Measurements from ENCODE around the gene NUDC. TPM values are rescaled to one million over a fixed set of nuclear protein-coding genes. Genes with fewer than 3 reads are reported as not detected.

The NUDC gene
- total and polyA plus RNA-seq, 2 of the 13 experiments (the other 11 are each of a cell fraction or from before 2014, with no cell fraction given), result 34.7 to 104 TPM

- peak; percentile 84; the same call in 1 of the 2 replicates for TF ChIP-seq ZBED4 (CRISPR knock-in tag; IDR thresholded peaks at IDR 0.05; ENCODE audit: borderline replicate concordance)
- TF ChIP-seq MBNL3 (CRISPR knock-in tag; conservative IDR thresholded peaks at IDR 0.05), result no peak
- no peak for TF ChIP-seq ZNF850 (CRISPR knock-in tag; conservative IDR thresholded peaks at IDR 0.05)
- TF ChIP-seq, protein P1, sequence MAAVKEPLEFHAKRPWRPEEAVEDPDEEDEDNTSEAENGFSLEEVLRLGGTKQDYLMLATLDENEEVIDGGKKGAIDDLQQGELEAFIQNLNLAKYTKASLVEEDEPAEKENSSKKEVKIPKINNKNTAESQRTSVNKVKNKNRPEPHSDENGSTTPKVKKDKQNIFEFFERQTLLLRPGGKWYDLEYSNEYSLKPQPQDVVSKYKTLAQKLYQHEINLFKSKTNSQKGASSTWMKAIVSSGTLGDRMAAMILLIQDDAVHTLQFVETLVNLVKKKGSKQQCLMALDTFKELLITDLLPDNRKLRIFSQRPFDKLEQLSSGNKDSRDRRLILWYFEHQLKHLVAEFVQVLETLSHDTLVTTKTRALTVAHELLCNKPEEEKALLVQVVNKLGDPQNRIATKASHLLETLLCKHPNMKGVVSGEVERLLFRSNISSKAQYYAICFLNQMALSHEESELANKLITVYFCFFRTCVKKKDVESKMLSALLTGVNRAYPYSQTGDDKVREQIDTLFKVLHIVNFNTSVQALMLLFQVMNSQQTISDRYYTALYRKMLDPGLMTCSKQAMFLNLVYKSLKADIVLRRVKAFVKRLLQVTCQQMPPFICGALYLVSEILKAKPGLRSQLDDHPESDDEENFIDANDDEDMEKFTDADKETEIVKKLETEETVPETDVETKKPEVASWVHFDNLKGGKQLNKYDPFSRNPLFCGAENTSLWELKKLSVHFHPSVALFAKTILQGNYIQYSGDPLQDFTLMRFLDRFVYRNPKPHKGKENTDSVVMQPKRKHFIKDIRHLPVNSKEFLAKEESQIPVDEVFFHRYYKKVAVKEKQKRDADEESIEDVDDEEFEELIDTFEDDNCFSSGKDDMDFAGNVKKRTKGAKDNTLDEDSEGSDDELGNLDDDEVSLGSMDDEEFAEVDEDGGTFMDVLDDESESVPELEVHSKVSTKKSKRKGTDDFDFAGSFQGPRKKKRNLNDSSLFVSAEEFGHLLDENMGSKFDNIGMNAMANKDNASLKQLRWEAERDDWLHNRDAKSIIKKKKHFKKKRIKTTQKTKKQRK (IDR thresholded peaks at IDR 0.05; ENCODE audit: low read length), result no peak
- TF ChIP-seq ZNF567 (CRISPR knock-in tag; IDR thresholded peaks at IDR 0.05; ENCODE audit: borderline replicate concordance), result no peak
- TF ChIP-seq HNRNPLL (IDR thresholded peaks at IDR 0.05; ENCODE audit: low read depth, low read length, poor library complexity, severe bottlenecking), result no peak
- TF ChIP-seq CREM (IDR thresholded peaks at IDR 0.05), result peak; percentile 87
- no peak for TF ChIP-seq CREM (CRISPR knock-in tag; IDR thresholded peaks at IDR 0.05)
- no peak; the same call in 1 of the 2 replicates for TF ChIP-seq AHR (CRISPR knock-in tag; IDR thresholded peaks at IDR 0.05)
- TF ChIP-seq FOXK2 (IDR thresholded peaks at IDR 0.05), result peak; percentile 84; the same call in 1 of the 2 replicates
- no peak for TF ChIP-seq NFYB (CRISPR knock-in tag; IDR thresholded peaks at IDR 0.05)
- no peak; the same call in 1 of the 2 replicates for TF ChIP-seq ZNF235 (CRISPR knock-in tag; IDR thresholded peaks at IDR 0.05; ENCODE audit: borderline replicate concordance)
- no peak for TF ChIP-seq ZUFSP (CRISPR knock-in tag; IDR thresholded peaks at IDR 0.05; ENCODE audit: borderline replicate concordance)
- TF ChIP-seq SUZ12 (IDR thresholded peaks at IDR 0.05; ENCODE audit: low read depth, low read length), result no peak
- TF ChIP-seq HIVEP1 (CRISPR knock-in tag; IDR thresholded peaks at IDR 0.05), result peak; percentile 89; the same call in 1 of the 2 replicates
- peak; percentile 54; the same call in 1 of the 2 replicates for TF ChIP-seq HOXA5 (CRISPR knock-in tag; IDR thresholded peaks at IDR 0.05)
- no peak for TF ChIP-seq TRIM22 (IDR thresholded peaks at IDR 0.05)
- TF ChIP-seq ZNF577 (CRISPR knock-in tag; IDR thresholded peaks at IDR 0.05; ENCODE audit: borderline replicate concordance, low read depth), result no peak
- peak; percentile 79 for TF ChIP-seq ZNF781 (CRISPR knock-in tag; IDR thresholded peaks at IDR 0.05; ENCODE audit: borderline replicate concordance, not compliant biosample characterization)
Measured at GRCh38 chr1:26910343-26911160, 11.0 kb upstream of the NUDC start (continued).

Measured in HepG2 (cell line).